HepG2 (cell line): ENCODE results near the gene SLC39A8. TPM values are rescaled to one million over a fixed set of nuclear protein-coding genes. Genes with fewer than 3 reads are reported as not detected.

ENCODE experiments used
- CCDC6 ChIP-seq: sonication (generic); formaldehyde crosslinking; IDR thresholded peaks from 2 replicates; pipeline ENCODE4 v1.8.1; 2022; ENCODE audit warnings: mild to moderate bottlenecking, missing genetic modification reagents, moderate library complexity
- TAF1 ChIP-seq: sonication (generic); formaldehyde crosslinking; IDR thresholded peaks from 2 replicates; pipeline ENCODE4 v1.4.0; 2020; ENCODE audit warnings: missing genetic modification reagents
- TAF15 ChIP-seq: fragments of 200-400 bp; formaldehyde crosslinking; IDR thresholded peaks from one replicate; pipeline ENCODE4 v1.6.1; 2018; ENCODE audit warnings: mild to moderate bottlenecking, low read depth, low read length; ENCODE audit not compliant: poor library complexity, severe bottlenecking
- THAP11 ChIP-seq: IDR thresholded peaks from 2 replicates; pipeline ENCODE4 v1.6.1; 2016; ENCODE audit warnings: missing biosample characterization, missing genetic modification reagents
- ZNF207 ChIP-seq: fragments of 450-650 bp; IDR thresholded peaks from 2 replicates; pipeline ENCODE4 v1.6.1; 2016; ENCODE audit warnings: antibody characterized with exemption, borderline replicate concordance
- ZNF260 ChIP-seq: sonication (generic); formaldehyde crosslinking; IDR thresholded peaks from 2 replicates; pipeline ENCODE4 v1.4.0; 2020; ENCODE audit warnings: missing genetic modification reagents, low read depth, mild to moderate bottlenecking, borderline replicate concordance
- ZNF766 ChIP-seq: sonication (generic); formaldehyde crosslinking; IDR thresholded peaks from 2 replicates; pipeline ENCODE4 v1.5.0; 2020; ENCODE audit warnings: missing genetic modification reagents, borderline replicate concordance
- polyA plus RNA-seq, 8 experiments: library from polyadenylated mRNA; depleted of rRNA in 3 of 8; stranded (reverse) in 7 of 8; unstranded in 1 of 8; fragments of >200 nt; fragmentation: Illumina TruSeq in 4 of 8; extraction: Trizol in 4 of 8; gene quantifications; 2 replicates each; pipeline versions ENCODE4 v1.2.1 to v1.2.3, GENCODE V29; 2011 to 2016; ENCODE audit warnings: low read depth in 4 of 8, missing spikeins in 1 of 8, mixed read lengths in 1 of 8; ENCODE audit not compliant: insufficient read depth in 1 of 8
- total RNA-seq, 5 experiments: library from RNA; depleted of rRNA; stranded (reverse); fragments of >200 nt; fragmentation: Illumina TruSeq; extraction: Trizol; gene quantifications; 2 replicates each; pipeline ENCODE4 v1.2.3, GENCODE V29; 2016; ENCODE audit warnings: low read depth in 1 of 5
- TF ChIP-seq, protein P1 (sequence below): fragments of 450-650 bp; IDR thresholded peaks from 2 replicates; pipeline ENCODE4 v1.6.1; 2016
- TF ChIP-seq, protein P2 (sequence below): sonication (generic); formaldehyde crosslinking; IDR thresholded peaks from 2 replicates; pipeline ENCODE4 v1.4.0; 2020; ENCODE audit warnings: mild to moderate bottlenecking, low read depth, missing genetic modification reagents
- TF ChIP-seq, protein P3 (sequence below): sonication (generic); formaldehyde crosslinking; IDR thresholded peaks from 2 replicates; pipeline ENCODE4 v1.5.0; 2020; ENCODE audit warnings: mild to moderate bottlenecking, missing genetic modification reagents
- TF ChIP-seq, protein P4 (sequence below): sonication (generic); formaldehyde crosslinking; IDR thresholded peaks from 2 replicates; pipeline ENCODE4 v1.5.0; 2020; ENCODE audit warnings: mild to moderate bottlenecking, missing genetic modification reagents, borderline replicate concordance
- TF ChIP-seq, protein P5 (sequence below): sonication (generic); formaldehyde crosslinking; conservative IDR thresholded peaks from 2 replicates; pipeline ENCODE4 v1.4.0; 2020; ENCODE audit warnings: missing genetic modification reagents
- TF ChIP-seq, protein P6 (sequence below): sonication (generic); formaldehyde crosslinking; IDR thresholded peaks from 2 replicates; pipeline ENCODE4 v1.4.0; 2020; ENCODE audit warnings: missing genetic modification reagents, borderline replicate concordance

The SLC39A8 gene
- total and polyA plus RNA-seq, 2 of the 13 experiments (the other 11 are each of a cell fraction or from before 2014, with no cell fraction given): 0.22 to 0.38 TPM

DNA sequence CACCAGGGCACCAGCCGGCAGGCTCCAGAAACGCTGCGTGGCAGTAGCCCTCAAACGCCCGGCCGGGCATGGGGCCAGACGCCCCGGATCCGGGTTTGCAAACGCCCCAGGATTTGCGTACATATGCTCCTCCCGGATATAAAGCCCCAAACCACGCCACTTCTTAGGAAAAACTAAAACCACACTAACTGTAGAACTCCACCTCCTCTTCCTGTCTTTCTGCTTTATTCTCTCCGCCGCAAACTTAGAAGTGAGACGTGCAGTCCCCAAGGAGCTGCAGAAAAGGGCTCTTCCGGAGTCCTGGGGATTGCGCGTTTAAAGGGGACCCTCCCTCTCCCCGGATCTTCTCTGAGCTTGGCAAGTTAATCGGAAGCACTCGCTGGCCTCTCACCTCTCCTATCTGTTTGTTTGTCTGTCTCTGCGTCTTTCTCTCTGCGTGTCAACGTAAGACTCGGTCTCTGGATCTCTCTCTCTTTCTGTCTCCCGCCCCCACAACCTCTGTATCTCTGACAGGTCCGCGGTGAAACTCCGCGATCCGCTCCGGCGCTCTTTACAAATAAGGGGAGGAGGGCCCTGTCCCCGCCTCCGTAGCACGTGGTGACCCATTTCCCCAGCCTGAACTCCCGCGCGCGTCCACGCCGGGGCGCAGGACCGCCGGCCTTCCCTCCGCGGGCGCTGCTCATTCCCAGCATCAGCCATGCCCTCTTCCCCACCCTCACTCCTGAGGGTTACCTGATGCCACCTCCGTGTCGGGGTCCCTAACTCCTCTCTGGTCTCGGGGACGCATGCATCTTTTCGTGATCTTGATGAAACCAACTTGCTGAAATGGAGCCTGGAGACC lies at the start of gene SLC39A8 (continued):
- TF ChIP-seq, protein P1, sequence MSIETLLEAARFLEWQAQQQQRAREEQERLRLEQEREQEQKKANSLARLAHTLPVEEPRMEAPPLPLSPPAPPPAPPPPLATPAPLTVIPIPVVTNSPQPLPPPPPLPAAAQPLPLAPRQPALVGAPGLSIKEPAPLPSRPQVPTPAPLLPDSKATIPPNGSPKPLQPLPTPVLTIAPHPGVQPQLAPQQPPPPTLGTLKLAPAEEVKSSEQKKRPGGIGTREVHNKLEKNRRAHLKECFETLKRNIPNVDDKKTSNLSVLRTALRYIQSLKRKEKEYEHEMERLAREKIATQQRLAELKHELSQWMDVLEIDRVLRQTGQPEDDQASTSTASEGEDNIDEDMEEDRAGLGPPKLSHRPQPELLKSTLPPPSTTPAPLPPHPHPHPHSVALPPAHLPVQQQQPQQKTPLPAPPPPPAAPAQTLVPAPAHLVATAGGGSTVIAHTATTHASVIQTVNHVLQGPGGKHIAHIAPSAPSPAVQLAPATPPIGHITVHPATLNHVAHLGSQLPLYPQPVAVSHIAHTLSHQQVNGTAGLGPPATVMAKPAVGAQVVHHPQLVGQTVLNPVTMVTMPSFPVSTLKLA: peak; percentile 38; the same call in 1 of the 2 replicates
- TF ChIP-seq ZNF260 (CRISPR knock-in tag) (no peak), TAF1 (CRISPR knock-in tag) (no peak), CCDC6 (peak; percentile 44; the same call in 1 of the 2 replicates), ZNF766 (CRISPR knock-in tag) (no peak), TAF15 (no peak), THAP11 (peak; percentile 38; the same call in 1 of the 2 replicates), ZNF207 (no peak)
- TF ChIP-seq, protein P2, sequence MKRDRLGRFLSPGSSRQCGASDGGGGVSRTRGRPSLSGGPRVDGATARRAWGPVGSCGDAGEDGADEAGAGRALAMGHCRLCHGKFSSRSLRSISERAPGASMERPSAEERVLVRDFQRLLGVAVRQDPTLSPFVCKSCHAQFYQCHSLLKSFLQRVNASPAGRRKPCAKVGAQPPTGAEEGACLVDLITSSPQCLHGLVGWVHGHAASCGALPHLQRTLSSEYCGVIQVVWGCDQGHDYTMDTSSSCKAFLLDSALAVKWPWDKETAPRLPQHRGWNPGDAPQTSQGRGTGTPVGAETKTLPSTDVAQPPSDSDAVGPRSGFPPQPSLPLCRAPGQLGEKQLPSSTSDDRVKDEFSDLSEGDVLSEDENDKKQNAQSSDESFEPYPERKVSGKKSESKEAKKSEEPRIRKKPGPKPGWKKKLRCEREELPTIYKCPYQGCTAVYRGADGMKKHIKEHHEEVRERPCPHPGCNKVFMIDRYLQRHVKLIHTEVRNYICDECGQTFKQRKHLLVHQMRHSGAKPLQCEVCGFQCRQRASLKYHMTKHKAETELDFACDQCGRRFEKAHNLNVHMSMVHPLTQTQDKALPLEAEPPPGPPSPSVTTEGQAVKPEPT (CRISPR knock-in tag): no peak
- TF ChIP-seq, protein P3, sequence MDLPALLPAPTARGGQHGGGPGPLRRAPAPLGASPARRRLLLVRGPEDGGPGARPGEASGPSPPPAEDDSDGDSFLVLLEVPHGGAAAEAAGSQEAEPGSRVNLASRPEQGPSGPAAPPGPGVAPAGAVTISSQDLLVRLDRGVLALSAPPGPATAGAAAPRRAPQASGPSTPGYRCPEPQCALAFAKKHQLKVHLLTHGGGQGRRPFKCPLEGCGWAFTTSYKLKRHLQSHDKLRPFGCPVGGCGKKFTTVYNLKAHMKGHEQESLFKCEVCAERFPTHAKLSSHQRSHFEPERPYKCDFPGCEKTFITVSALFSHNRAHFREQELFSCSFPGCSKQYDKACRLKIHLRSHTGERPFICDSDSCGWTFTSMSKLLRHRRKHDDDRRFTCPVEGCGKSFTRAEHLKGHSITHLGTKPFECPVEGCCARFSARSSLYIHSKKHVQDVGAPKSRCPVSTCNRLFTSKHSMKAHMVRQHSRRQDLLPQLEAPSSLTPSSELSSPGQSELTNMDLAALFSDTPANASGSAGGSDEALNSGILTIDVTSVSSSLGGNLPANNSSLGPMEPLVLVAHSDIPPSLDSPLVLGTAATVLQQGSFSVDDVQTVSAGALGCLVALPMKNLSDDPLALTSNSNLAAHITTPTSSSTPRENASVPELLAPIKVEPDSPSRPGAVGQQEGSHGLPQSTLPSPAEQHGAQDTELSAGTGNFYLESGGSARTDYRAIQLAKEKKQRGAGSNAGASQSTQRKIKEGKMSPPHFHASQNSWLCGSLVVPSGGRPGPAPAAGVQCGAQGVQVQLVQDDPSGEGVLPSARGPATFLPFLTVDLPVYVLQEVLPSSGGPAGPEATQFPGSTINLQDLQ: no peak
- TF ChIP-seq, protein P4, sequence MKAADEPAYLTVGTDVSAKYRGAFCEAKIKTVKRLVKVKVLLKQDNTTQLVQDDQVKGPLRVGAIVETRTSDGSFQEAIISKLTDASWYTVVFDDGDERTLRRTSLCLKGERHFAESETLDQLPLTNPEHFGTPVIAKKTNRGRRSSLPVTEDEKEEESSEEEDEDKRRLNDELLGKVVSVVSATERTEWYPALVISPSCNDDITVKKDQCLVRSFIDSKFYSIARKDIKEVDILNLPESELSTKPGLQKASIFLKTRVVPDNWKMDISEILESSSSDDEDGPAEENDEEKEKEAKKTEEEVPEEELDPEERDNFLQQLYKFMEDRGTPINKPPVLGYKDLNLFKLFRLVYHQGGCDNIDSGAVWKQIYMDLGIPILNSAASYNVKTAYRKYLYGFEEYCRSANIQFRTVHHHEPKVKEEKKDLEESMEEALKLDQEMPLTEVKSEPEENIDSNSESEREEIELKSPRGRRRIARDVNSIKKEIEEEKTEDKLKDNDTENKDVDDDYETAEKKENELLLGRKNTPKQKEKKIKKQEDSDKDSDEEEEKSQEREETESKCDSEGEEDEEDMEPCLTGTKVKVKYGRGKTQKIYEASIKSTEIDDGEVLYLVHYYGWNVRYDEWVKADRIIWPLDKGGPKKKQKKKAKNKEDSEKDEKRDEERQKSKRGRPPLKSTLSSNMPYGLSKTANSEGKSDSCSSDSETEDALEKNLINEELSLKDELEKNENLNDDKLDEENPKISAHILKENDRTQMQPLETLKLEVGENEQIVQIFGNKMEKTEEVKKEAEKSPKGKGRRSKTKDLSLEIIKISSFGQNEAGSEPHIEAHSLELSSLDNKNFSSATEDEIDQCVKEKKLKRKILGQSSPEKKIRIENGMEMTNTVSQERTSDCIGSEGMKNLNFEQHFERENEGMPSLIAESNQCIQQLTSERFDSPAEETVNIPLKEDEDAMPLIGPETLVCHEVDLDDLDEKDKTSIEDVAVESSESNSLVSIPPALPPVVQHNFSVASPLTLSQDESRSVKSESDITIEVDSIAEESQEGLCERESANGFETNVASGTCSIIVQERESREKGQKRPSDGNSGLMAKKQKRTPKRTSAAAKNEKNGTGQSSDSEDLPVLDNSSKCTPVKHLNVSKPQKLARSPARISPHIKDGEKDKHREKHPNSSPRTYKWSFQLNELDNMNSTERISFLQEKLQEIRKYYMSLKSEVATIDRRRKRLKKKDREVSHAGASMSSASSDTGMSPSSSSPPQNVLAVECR (CRISPR knock-in tag): no peak; the same call in 1 of the 2 replicates
- TF ChIP-seq, protein P5, sequence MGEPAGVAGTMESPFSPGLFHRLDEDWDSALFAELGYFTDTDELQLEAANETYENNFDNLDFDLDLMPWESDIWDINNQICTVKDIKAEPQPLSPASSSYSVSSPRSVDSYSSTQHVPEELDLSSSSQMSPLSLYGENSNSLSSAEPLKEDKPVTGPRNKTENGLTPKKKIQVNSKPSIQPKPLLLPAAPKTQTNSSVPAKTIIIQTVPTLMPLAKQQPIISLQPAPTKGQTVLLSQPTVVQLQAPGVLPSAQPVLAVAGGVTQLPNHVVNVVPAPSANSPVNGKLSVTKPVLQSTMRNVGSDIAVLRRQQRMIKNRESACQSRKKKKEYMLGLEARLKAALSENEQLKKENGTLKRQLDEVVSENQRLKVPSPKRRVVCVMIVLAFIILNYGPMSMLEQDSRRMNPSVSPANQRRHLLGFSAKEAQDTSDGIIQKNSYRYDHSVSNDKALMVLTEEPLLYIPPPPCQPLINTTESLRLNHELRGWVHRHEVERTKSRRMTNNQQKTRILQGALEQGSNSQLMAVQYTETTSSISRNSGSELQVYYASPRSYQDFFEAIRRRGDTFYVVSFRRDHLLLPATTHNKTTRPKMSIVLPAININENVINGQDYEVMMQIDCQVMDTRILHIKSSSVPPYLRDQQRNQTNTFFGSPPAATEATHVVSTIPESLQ (CRISPR knock-in tag): no peak
- TF ChIP-seq, protein P6, sequence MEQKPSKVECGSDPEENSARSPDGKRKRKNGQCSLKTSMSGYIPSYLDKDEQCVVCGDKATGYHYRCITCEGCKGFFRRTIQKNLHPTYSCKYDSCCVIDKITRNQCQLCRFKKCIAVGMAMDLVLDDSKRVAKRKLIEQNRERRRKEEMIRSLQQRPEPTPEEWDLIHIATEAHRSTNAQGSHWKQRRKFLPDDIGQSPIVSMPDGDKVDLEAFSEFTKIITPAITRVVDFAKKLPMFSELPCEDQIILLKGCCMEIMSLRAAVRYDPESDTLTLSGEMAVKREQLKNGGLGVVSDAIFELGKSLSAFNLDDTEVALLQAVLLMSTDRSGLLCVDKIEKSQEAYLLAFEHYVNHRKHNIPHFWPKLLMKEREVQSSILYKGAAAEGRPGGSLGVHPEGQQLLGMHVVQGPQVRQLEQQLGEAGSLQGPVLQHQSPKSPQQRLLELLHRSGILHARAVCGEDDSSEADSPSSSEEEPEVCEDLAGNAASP (CRISPR knock-in tag): no peak
